GM19455 (cell line): ENCODE data around the gene NPIPB6.

ENCODE experiments used
- ATAC-seq: cut with Tn5 transposase; IDR thresholded peaks from one replicate; pipeline ENCODE4 v1.9.1; 2021; ENCODE audit not compliant: unreplicated experiment

Gene NPIPB6

DNA sequence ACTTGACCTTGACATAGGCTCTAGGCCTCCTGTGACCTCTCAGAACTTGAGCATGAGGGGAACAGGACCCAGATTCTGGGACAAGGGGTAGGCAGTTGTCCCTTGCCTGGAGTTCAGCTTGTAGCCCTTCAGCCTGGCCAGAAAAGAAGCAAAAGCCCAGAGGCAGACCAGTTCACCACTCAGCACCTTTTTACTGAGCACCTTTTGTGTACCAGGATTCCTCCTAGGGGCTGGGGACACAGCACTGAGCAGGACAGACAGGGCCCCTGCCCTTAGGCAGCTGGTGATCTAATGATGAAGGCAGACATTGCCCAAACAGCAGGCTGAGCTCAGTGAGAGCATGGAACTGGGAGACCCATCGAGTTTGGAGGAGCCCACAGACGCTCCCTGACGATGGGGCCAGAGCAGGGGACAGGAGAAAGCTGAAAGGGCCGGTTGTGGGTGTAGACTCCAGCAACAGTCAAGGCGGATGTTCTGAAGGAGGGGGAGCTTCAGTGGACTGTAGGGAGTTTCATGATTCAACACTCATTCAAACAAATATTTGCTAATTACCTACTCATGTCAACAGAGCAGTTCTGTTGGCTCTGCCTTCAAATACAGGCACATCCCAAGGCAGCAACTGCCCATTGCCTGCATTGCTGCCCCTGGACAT is 38.9 kb downstream of the NPIPB6 start:
- no peak for ATAC-seq

DNA sequence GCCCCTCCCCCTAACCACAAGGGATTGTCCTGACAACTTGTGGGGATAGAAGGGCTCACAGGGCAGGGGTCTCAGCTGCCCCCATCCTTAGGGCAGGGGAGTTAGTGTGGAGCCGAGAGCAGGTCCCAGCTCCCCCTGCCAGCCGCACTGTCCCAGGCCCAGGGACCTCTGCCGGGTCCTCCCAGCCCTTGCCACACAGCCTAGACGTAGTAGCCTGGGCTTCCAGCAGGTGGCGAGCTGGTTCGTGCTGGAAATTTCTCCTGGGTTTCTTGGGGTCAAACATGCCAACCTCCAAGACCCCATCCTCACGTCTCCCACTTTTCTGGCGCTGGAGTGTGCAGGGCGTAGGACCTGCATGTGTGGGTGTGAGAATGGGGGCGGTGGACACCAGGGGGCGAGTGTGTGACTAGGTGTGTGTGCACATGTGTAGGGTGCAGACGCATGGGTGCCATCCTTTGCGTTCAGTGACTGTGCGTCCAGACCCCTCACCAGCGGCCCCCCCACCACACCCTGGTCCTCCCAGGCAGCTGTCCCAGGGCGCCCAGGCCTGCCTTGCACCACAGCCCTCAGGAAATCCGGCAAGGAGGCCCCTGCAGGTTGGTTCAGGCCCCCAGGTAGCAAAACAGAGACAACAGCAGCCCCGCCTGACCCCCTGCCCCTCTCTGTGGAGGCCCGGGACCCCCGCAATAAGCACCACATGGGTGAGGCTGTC is 41.5 kb downstream of the NPIPB6 start:
- ATAC-seq, result no peak

DNA sequence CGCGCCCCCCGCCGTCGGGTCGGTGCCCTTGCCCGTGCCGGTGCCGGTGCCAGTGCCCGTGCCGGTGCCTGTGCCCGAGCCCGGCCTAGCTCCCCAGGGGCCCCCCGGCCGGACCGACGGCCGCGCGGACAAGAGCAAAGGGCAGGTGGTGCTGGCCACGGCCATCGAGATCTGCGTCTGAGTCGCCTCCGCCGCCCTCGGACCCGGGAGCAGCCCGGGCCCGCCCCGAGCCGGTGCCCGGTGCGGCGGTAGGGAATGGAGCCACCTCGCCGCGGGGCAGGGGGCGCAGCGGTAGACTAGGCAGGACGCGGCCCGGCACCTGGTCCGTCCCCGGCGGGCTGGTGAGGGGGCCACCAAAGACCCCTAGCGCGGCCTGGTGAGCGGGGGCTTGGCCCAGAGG is 42.6 kb downstream of the NPIPB6 start:
- ATAC-seq, result no peak

DNA sequence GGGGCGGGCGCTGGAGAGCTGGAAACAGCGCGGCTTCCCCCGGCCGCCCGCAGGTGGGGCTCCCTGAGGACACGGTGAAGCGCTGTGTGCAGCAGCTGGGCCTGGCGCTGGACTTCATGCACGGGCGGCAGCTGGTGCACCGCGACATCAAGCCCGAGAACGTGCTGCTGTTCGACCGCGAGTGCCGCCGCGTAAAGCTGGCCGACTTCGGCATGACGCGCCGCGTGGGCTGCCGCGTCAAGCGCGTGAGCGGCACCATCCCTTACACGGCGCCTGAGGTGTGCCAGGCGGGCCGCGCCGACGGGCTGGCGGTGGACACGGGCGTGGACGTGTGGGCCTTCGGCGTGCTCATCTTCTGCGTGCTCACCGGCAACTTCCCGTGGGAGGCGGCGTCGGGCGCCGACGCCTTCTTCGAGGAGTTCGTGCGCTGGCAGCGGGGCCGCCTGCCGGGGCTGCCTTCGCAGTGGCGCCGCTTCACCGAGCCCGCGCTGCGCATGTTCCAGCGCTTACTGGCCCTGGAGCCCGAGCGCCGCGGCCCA is 43.2 kb downstream of the NPIPB6 start:
- ATAC-seq, result no peak

DNA sequence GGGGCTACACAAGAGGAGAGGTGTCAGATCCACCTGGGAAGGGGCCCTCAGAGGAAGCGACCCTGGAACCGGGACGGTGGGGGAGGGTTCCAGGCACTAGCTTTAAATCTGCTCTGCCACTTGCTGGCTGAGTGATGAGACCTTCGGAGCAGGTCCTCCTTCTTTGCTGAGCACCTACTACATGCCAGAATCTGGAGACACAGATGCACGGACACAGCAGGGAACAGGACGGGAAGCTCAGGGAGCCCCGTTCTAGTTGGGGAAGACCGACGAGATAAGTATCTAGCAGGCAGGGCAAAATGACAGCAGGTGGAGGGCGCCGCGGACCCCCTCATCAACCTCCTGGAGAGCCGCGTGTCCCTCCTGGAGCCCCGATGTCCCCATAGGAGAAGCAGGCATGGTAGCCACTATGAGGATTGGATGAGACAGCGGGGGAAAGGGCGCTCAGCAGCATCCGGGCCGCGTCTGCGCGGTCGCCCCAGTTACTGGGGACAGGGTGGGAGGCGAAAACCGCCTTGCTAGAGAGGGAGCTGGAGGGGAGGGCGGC is 43.8 kb downstream of the NPIPB6 start:
- ATAC-seq, result no peak

DNA sequence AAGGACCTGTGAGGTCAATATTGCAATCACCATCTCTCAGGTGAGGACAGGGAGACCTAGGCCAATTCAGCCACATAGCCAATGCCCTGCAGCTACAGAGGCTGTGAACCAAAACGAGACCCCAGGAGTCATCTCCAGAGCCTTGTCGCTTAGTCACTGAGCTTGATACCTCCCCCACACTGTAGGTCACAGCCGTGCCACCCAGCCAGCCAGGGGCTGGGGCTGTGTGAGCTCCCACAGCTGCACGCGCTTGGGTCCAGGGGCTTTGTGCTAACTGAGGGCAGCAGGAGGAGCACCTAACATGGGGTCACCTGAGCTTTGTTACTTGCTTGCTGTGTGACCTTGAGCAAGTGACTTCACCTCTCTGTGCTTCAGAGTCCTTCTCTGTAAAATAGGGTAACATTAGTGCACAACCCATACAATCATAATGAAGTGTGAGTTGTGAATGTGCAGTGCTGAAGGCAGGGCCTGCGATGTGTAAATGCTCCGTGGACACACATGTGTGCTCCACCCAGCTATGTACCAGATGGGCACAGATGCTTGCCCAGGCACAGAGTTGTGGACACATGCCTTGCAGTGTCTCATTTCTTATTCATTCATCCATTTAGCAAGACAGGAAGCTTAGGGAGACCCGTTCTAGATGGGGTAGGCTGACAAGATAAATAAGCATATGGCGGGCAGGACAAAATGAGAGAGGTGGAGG is 45.1 kb downstream of the NPIPB6 start:
- ATAC-seq, result no peak

DNA sequence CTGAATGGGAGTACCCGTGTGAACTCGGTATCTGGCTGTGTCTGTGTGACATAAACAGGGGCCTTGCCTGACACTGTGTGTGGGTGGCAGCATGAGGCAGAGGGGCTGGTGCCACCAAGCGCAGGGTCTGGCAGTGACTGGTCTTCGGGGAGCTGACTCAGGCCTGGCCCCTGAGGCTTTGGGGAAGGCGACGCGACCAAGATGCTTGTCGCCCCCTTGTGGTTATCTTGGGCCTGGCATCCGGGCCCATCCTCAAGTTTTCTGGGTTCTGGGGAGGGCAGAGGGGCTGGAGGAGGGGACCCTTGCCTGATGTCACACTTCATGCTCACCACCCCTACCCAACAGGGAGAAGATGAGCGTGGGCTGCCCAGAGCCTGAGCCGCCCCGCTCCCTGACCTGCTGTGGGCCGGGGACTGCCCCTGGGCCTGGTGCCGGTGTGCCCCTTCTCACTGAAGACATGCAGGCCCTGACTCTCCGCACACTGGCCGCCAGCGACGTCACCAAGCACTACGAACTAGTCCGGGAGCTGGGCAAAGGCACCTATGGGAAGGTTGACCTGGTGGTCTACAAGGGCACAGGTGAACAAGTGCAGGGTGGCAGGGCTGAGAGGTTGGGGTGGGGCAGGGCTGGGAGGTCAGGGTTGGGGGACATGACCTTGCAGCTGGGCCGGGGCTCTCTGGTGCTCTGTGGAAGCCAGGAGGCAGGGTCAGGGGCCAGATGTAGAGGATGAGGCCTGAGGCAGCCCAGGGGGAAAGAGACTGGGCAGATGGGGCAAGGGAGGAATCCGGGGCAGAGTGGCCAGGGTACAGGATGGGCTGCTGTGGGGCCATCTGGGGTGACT is 46.0 kb downstream of the NPIPB6 start:
- ATAC-seq, result no peak

DNA sequence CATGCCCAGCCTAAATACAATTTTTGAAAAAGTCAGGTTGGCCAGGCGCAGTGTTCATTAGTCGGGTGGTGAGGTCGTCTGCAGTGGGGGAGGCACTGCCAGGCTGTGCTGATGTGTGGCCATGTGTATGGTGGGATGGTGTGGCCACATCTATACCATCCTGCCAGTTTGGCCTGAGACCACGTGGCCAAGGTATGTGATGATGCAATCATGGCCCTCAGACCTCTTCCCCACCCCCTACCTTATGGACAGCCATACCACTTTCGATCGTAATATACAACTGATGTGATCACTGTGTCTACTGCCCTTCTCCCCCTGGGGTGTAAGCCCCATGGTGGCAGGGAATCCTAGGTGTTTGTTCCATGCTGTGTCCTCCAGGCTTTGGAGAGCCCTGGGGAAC is 47.3 kb downstream of the NPIPB6 start:
- ATAC-seq, result no peak

DNA sequence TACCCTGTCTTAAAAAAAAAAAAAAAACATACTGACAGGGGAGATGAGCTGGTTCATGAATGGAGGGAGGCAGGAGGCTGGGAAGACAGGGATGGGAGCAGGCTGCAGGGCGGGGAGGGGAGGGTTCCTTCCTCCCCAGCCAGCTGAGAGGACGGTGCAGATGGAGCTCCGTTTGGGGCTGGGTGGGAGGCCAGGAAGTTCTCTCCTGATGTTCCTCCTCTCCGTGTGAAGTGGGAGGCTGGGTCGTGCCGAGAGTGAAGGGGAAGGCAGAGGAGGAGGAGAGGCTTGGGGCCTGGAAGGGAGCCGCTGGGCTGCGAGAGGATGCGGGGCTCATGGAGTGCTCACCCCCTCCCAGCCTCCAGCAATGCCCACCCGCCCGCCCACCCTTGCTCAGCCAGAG is 49.7 kb downstream of the NPIPB6 start:
- ATAC-seq, result no peak

DNA sequence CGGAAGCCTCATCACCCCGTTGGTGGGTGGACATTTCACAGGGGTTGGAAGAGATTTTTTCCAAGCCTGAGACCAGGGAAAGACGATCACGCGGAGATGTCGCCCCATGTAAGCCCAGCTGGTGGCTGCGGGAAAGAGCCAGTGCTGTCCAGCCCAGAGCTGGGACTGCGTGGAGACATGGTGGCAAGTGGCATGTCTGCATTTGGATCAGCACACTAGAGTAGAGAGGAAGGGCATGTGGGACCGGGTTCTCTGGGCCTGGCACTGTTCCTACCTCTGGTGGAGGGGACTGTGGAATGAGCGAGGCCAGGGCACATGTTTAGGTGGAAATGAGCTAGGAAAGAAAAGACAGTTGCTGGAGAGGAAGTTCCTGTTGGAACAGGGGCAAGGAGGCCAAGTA is 51.0 kb downstream of the NPIPB6 start:
- ATAC-seq, result no peak

DNA sequence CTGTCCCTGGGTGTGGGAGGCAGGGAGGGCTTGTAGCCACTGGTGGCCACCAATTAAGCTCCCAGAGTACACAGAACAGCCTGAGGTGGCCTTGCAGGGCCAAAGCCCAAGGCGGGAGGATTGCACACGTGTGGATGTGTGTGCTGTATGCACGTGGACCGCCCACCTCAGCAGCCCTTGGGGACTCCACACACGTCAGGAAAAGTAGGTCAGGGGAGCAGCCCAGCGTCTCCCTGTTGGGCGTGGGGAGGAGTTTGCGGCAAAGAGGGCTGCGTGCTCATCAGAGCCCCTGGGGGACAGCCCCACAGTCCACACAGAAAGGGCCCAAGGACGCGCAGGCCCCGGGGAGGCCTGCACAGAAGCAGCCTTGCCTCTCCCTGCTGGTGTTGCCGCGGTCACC is 51.4 kb downstream of the NPIPB6 start:
- ATAC-seq, result no peak

DNA sequence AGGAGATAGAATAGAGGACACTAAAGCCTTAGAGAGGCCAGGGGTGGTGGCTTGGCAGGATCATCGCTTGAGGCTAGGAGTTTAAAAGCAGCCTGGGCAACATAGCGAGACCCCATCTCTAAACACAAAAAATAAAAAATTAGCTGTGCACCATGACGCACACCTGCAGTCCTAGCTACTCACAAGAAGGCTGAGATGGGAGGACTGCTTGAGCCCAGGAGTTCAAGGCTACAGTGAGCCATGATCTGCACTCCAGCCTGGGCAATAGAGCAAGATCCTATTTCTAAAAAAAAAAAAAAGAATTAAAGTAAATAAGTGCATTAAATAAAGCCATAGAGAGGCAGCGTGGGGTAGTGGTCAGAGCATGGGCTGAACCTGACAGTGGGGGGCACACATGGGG is 51.9 kb downstream of the NPIPB6 start:
- no peak for ATAC-seq

DNA sequence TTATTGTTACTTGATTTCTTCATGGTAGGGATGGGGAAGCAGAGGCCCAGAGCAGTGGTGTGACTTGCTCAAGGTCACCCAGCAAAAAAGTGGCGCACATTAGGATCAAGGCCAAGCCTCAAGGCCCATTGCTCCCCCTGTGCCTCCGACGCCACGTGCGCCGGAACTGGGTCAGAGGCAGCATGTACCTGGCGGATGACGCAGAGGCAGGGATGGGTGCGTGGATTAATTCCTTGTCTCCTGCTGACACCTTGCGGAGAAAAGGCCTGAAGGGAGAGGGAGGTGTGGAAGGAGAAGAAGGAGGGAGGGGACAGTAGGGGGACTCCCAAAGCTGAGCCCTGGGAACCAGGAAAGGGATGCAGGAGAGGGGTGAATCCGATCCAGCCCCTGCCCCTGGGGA is 52.5 kb downstream of the NPIPB6 start:
- ATAC-seq, result no peak

DNA sequence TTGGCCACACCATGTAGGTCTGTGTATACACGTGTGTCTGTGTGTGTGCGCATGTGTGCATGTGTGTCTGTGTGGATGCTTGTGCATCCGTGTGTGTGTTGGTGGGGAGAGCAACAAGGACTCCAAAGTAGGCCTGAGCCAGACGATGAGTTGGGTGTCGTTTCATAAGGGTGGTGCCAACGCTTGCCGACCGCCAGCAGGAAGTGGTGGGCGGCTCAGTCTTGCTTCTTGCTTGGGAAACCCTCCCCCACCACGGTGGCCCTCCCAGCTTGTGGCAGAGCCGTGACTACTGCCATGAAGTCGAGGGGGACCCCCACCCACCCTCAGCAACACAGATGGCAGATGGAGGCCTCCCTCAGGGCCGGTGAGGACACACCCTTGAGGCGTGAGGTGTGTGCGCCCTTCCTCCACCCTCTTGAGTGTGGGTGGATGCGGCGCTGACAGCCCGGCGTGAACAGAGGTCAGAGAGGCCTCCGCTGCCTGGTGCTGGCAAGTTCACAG is 53.4 kb downstream of the NPIPB6 start:
- ATAC-seq, result no peak

DNA sequence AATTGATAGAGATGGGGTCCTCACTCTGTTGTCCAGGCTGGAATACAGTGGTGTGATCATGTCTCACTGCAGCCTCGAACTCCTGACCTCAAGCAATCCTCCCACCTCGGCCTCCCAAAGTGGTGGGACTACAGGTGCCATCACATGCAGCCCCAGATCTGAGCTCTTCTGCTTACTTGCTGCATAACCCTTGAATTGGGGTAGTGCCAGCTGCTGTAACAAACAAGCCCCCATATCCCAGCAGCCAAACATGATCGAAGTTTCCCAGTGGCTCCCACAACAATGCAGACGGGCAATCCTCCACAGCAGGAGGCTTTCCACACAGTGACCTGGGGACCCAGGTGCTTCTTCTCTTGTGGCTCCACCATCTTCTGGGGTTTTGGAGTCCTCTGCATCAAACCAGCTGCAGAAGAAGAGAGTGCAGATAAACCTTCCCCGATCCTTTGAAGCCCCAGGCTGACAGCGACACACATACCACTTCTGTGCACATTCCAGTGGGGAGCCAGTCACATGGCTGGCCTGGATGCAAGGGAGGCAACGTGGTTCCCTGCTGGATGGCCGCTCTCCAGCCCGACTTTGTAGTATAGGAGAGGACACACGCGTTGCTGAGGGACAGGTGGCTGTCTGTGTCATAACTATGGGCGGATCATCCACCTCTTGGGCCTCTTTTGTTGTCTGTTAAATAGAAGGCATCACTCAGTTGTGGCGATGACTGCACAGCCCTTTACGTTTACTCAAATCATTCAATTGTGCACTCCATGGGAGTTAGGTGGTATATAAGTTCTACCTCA is 54.3 kb downstream of the NPIPB6 start:
- no peak for ATAC-seq

DNA sequence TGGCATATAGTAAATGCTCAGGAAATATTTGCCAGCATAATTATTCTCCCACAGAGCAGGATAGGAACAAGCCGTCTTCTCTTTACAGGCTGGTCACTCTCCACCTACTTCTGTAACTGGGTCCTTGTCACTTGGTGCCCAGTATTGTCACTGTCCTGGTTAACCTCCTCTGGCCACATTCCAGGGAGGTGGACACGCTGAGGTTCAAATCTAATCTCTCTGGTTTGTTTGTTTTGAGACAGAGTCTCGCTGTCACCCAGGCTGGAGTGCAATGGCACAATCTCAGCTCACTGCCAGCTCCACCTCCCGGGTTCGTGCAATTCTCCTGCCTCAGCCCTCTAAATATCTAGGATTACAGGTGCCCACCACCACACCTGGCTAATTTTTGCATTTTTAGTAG is 55.4 kb downstream of the NPIPB6 start:
- ATAC-seq, result no peak

DNA sequence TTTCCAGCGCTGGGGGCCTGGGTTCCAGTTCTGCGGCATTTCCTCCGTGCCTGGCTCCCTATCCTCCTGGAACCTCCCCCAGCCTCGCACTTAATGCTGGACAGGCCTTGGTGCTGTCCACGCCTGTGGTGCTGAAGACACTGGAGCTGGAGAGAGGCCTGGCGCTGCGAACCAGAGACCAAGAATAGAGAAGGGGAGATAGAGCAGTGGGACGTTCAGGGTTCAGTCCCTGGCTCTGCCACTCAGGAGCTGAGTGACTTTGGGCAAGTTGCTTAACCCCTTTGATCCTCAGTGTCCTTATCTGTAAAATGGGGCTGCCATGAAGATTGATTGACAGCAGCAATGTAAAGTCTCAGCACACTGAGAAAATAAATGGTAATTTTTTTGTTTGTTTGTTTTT is 59.1 kb downstream of the NPIPB6 start:
- no peak for ATAC-seq

DNA sequence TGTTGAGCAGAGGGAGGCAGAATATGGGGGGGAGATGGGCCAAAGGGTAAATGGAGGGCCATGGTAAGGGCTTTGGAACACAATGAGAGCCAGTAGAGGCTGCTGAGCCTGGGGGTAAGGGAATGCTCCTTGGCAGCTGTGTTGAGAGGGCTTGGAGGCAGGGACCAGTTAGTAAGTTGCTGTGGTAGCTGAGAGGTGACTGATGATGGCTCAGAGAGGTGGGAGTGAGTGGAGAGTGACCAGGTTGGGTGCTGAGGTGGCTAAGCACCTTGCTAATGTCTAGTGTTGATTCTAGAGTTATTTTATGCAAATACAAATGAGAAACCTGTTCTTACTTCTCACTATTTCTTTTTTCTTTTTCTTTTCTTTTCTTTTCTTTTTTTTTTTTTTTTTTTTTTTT is 60.2 kb downstream of the NPIPB6 start:
- no peak for ATAC-seq

DNA sequence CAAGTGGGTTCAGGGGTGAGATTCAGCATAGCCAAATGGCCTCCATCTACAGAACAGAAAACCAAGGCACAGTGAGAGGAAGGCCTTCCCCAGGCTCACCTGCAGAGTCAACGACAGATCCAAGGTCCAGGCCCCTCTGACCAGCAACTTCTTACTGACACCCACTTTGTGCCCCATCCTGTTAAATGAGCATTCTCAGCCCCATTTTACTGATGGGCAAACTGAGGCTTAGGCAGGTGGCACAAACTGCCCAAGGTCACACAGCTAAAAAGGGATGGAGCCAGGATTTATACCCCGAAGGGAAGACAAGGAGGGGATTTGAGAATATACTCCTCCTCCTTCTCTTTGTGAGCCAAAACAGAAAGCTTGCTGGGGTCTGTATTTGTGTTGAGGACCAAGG is 61.7 kb downstream of the NPIPB6 start:
- no peak for ATAC-seq

DNA sequence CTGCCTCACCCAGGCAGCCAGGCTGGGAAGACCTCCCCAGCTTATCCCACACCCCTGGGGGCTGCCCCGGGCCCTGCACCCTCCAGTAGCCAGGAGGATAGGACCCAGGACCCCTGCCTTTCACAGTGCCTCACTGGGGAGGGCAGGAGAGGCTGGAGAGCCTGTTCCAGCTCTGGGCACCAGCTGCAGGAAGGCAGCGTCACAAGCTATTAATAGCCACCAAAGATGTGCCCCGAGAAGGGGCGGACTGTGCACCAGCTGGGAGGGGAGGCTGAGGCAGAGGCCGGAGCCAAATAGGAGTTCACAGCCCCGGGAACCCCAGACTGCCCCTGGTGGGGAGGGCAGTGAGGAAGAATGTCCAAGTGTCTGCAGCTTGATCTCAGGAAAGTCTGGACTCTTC is 62.2 kb downstream of the NPIPB6 start:
- ATAC-seq, result no peak
